HCT116 (cell line): ENCODE measurements around the gene DIAPH3. TPM values are rescaled to one million over a fixed set of nuclear protein-coding genes. Genes with fewer than 3 reads are reported as not detected.

Source experiments
- ATAC-seq: fragments of 200-7000 bp; cut with Tn5 transposase; 2 replicates; pipeline ENCODE4 v1.9.1; 2020; ENCODE audit warnings: mild to moderate bottlenecking, moderate library complexity
- BruUV-seq: library from RNA; stranded (reverse); fragments of 400-500 nt; replicated peaks from 2 replicates; lab custom pipeline; 2021; lab: Mats Ljungman, UMichigan
- CTCF ChIA-PET: fragments of 300-600 bp; sonication (Branson Sonifier 250); formaldehyde crosslinking; loops from one replicate; lab custom pipeline; 2021; ENCODE audit warnings: antibody characterized with exemption; lab: Charles Lee
- POLR2A ChIA-PET: fragments of 300-600, 350-600 bp; sonication (Branson Sonifier 250); formaldehyde crosslinking; loops from one replicate; lab custom pipeline; 2021; ENCODE audit warnings: antibody characterized with exemption; lab: Charles Lee
- RAD21 ChIA-PET, 2 experiments: fragments of 300-600 bp; sonication (Branson Sonifier 250); formaldehyde crosslinking; loops; one replicate each; lab custom pipeline; 2023; ENCODE audit warnings: low total read pairs in 2 of 2; ENCODE audit not compliant: uncharacterized antibody in 2 of 2, unreplicated experiment in 2 of 2, low non-redundant PET in 1 of 2; lab: Charles Lee
- DNase-seq: peaks from one replicate; pipeline ENCODE4 v3.0.0-alpha.2; 2010; ENCODE audit warnings: low read depth, low spot score
- H2AFZ ChIP-seq: fragments of 200-600 bp; shearing (Covaris generic), sonication (generic); 2 replicates; pipeline ENCODE4 v1.6.1; 2017; ENCODE audit warnings: low read depth, mixed run types, mixed read lengths, antibody characterized with exemption, low read length; ENCODE audit not compliant: poor library complexity, severe bottlenecking
- H3K27ac ChIP-seq: 2 replicates; pipeline ENCODE4 v1.5.1; 2012; ENCODE audit warnings: low read depth, low read length
- H3K27me3 ChIP-seq: fragments of 200-600 bp; sonication (generic); 2 replicates; pipeline ENCODE4 v1.6.1; 2016; ENCODE audit warnings: mixed run types, low read length, mixed read lengths; ENCODE audit not compliant: insufficient read depth
- H3K36me3 ChIP-seq, 2 experiments: fragments of 200-500 bp in 1 of 2; fragments of 200-600 bp in 1 of 2; sonication (Bioruptor generic) in 1 of 2; sonication (generic) in 1 of 2; 2 replicates each; pipeline versions ENCODE4 v1.5.1 to v1.6.1; 2014 to 2016; ENCODE audit warnings: low read length in 2 of 2, inconsistent platforms in 1 of 2, mixed read lengths in 1 of 2, mixed run types in 1 of 2; ENCODE audit not compliant: insufficient read depth in 2 of 2, control insufficient read depth in 1 of 2
- H3K4me1 ChIP-seq, 2 experiments: fragments of 200-600 bp in 1 of 2; sonication (generic) in 1 of 2; 2 replicates each; pipeline versions ENCODE4 v1.5.1 to v1.6.1; 2012 to 2017; ENCODE audit warnings: low read length in 2 of 2, inconsistent platforms in 1 of 2, mild to moderate bottlenecking in 1 of 2, mixed read lengths in 1 of 2, mixed run types in 1 of 2, moderate library complexity in 1 of 2; ENCODE audit not compliant: insufficient read depth in 2 of 2, control insufficient read depth in 1 of 2
- H3K4me2 ChIP-seq: fragments of 200-600 bp; sonication (generic); 2 replicates; pipeline ENCODE4 v1.6.1; 2017; ENCODE audit warnings: mixed run types, low read length, mixed read lengths
- H3K4me3 ChIP-seq, 2 experiments: fragments of 200-600 bp in 1 of 2; sonication (generic) in 1 of 2; replicated peaks in 1 of 2; 2 replicates each; pipeline ENCODE4 v1.5.1; 2011 to 2016; ENCODE audit warnings: low read length in 2 of 2, control low read depth in 1 of 2, low read depth in 1 of 2, mild to moderate bottlenecking in 1 of 2, mixed read lengths in 1 of 2, mixed run types in 1 of 2
- H3K79me2 ChIP-seq: fragments of 200-600 bp; sonication (generic); 2 replicates; pipeline ENCODE4 v1.6.1; 2017; ENCODE audit warnings: mild to moderate bottlenecking, mixed run types, low read length, moderate library complexity, mixed read lengths; ENCODE audit not compliant: insufficient read depth
- H3K9ac ChIP-seq: fragments of 200-600 bp; sonication (generic); 2 replicates; pipeline ENCODE4 v1.6.1; 2016; ENCODE audit warnings: low read length, mixed read lengths
- H3K9me2 ChIP-seq: fragments of 200-600 bp; sonication (generic), shearing (Covaris generic); 2 replicates; pipeline ENCODE4 v1.6.1; 2017; ENCODE audit warnings: mixed run types, mild to moderate bottlenecking, moderate library complexity; ENCODE audit not compliant: insufficient read depth
- H3K9me3 ChIP-seq, 2 experiments: fragments of 200-500 bp in 1 of 2; fragments of 200-600 bp in 1 of 2; sonication (Bioruptor generic) in 1 of 2; sonication (generic) in 1 of 2; 2 replicates each; pipeline ENCODE4 v1.6.1; 2014 to 2017; ENCODE audit warnings: low read length in 2 of 2, mixed read lengths in 2 of 2, inconsistent platforms in 1 of 2, low read depth in 1 of 2, mild to moderate bottlenecking in 1 of 2, mixed run types in 1 of 2, moderate library complexity in 1 of 2; ENCODE audit not compliant: control insufficient read depth in 1 of 2, insufficient read depth in 1 of 2
- H4K20me1 ChIP-seq: fragments of 200-600 bp; sonication (generic), shearing (Covaris generic); 2 replicates; pipeline ENCODE4 v1.6.1; 2017; ENCODE audit warnings: mixed run types, mild to moderate bottlenecking, moderate library complexity; ENCODE audit not compliant: insufficient read depth
- CBX3 ChIP-seq: IDR thresholded peaks from 2 replicates; pipeline ENCODE4 v1.6.1; 2012; ENCODE audit warnings: low read depth
- EGR1 ChIP-seq: IDR thresholded peaks from 2 replicates; pipeline ENCODE4 v1.6.1; 2012; ENCODE audit warnings: low read depth
- ELF1 ChIP-seq: IDR thresholded peaks from 2 replicates; pipeline ENCODE4 v1.6.1; 2012; ENCODE audit warnings: low read depth, borderline replicate concordance
- EZH2 ChIP-seq: fragments of 200-600 bp; sonication (generic); IDR thresholded peaks from 2 replicates; pipeline ENCODE4 v1.6.1; 2017; ENCODE audit warnings: antibody characterized with exemption, mixed run types
- EZH2phosphoT487 ChIP-seq: fragments of 200-600 bp; IDR thresholded peaks from 2 replicates; pipeline ENCODE4 v1.6.1; 2018; ENCODE audit warnings: antibody characterized with exemption, borderline replicate concordance
- FOSL1 ChIP-seq: IDR thresholded peaks from 2 replicates; pipeline ENCODE4 v1.6.1; 2012; ENCODE audit warnings: low read depth
- JUND ChIP-seq: IDR thresholded peaks from 2 replicates; pipeline ENCODE4 v1.6.1; 2012
- POLR2A ChIP-seq: IDR thresholded peaks from 2 replicates; pipeline ENCODE4 v1.7.0; 2011; ENCODE audit warnings: borderline replicate concordance; ENCODE audit not compliant: insufficient read depth, insufficient read length; ENCODE audit errors: extremely low read depth
- POLR2AphosphoS5 ChIP-seq: IDR thresholded peaks from 2 replicates; pipeline ENCODE4 v1.6.1; 2011; ENCODE audit warnings: mild to moderate bottlenecking, low read depth, low read length, moderate library complexity
- RAD21 ChIP-seq: IDR thresholded peaks from 2 replicates; pipeline ENCODE4 v1.6.1; 2012; ENCODE audit warnings: low read depth, mild to moderate bottlenecking
- SIN3A ChIP-seq: IDR thresholded peaks from 2 replicates; pipeline ENCODE4 v1.6.1; 2012; ENCODE audit warnings: low read depth
- SP1 ChIP-seq: IDR thresholded peaks from 2 replicates; pipeline ENCODE4 v1.6.1; 2012; ENCODE audit warnings: low read depth
- SRF ChIP-seq: IDR thresholded peaks from 2 replicates; pipeline ENCODE4 v1.6.1; 2012; ENCODE audit warnings: low read depth
- TCF7L2 ChIP-seq: IDR thresholded peaks from 2 replicates; pipeline ENCODE4 v1.7.0; 2011; ENCODE audit warnings: borderline replicate concordance, inconsistent platforms; ENCODE audit not compliant: insufficient read depth, insufficient read length; ENCODE audit errors: extremely low read depth
- YY1 ChIP-seq: IDR thresholded peaks from 2 replicates; pipeline ENCODE4 v1.6.1; 2011; ENCODE audit warnings: low read length, low read depth, moderate library complexity, mild to moderate bottlenecking; ENCODE audit not compliant: insufficient replicate concordance; ENCODE audit errors: extremely low read depth
- ZFX ChIP-seq: fragments of 450-650 bp; IDR thresholded peaks from 2 replicates; pipeline ENCODE4 v1.6.1; 2017
- ZNF274 ChIP-seq: fragments of 200-500 bp; sonication (Bioruptor generic); IDR thresholded peaks from 2 replicates; pipeline ENCODE4 v1.6.1; 2014; ENCODE audit warnings: mild to moderate bottlenecking, low read depth, low read length, inconsistent platforms
- intact Hi-C: fragments of 100-400 bp; cut with micrococcal nuclease; formaldehyde crosslinking; loops from 2 replicates; pipeline ENCODE4 v1.10.0; 2022
- total RNA-seq: library from RNA; stranded (reverse); gene quantifications from one replicate; pipeline ENCODE4 v1.2.1, GENCODE V29; 2021; ENCODE audit not compliant: unreplicated experiment
- TF ChIP-seq, protein P1 (sequence below), 3 experiments: fragments of 200-600 bp in 1 of 3; sonication (generic) in 1 of 3; IDR thresholded peaks in 2 of 3; conservative IDR thresholded peaks in 1 of 3; 2 replicates each; pipeline ENCODE4 v1.5.1; 2012 to 2017; ENCODE audit warnings: low read depth in 2 of 3, low read length in 2 of 3, antibody characterized with exemption in 1 of 3, borderline replicate concordance in 1 of 3, control low read depth in 1 of 3, mild to moderate bottlenecking in 1 of 3, mixed read lengths in 1 of 3, mixed run types in 1 of 3, moderate library complexity in 1 of 3; ENCODE audit not compliant: insufficient read depth in 1 of 3
- TF ChIP-seq, protein P2 (sequence below): IDR thresholded peaks from 2 replicates; pipeline ENCODE4 v1.6.1; 2012
- TF ChIP-seq, protein P3 (sequence below): IDR thresholded peaks from 2 replicates; pipeline ENCODE4 v1.6.1; 2011; ENCODE audit warnings: mild to moderate bottlenecking, low read length, moderate library complexity; ENCODE audit not compliant: insufficient replicate concordance; ENCODE audit errors: extremely low read depth

The DIAPH3 gene
- total RNA-seq, 1 experiment from 2014 or later, result 22.8 TPM

DNA sequence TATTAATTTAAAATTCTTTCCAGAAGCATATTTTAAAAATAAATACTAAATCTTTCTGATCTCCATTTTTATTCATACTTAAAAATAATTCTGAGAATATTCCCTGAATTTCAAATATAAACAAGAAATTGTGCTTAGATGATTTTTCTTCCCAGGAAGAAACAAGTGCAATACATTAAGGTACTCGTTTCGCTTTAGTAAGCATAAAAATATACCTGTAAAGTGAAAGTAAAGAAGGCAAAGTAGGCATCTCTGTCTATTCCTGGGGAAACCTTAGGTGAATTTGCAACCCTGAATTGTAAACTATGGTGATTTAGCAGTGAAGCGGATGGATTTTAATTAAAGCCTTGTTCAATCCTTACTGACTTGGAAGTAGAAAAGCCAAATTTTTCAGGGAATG lies 354.2 kb downstream of the DIAPH3 start:
- no peak overlapping the region for H3K9ac ChIP-seq
- BruUV-seq, result no TSS peak
- H3K27me3 ChIP-seq, result no peaks in the 10 kb centered on the region
- intact Hi-C loops, result no loop called here
- ChIA-PET RAD21 (no interaction called here), POLR2A (no interaction called here), CTCF (no interaction called here)
- H3K27ac ChIP-seq, result no peak overlapping the region
- H3K36me3 ChIP-seq, result no peaks in the 10 kb centered on the region; a peak in 1 of 4 replicates
- H3K4me2 ChIP-seq, result no peak overlapping the region
- no peaks in the 10 kb centered on the region for H3K4me1 ChIP-seq
- ATAC-seq (no peak), DNase-seq (no peak)
- no peaks in the 10 kb centered on the region for H3K9me3 ChIP-seq
- no peaks in the 10 kb centered on the region for H3K79me2 ChIP-seq
- no peak overlapping the region for H2AFZ ChIP-seq
- H4K20me1 ChIP-seq, result no peaks in the 10 kb centered on the region
- no peak overlapping the region for H3K4me3 ChIP-seq
- TF ChIP-seq, protein P1, sequence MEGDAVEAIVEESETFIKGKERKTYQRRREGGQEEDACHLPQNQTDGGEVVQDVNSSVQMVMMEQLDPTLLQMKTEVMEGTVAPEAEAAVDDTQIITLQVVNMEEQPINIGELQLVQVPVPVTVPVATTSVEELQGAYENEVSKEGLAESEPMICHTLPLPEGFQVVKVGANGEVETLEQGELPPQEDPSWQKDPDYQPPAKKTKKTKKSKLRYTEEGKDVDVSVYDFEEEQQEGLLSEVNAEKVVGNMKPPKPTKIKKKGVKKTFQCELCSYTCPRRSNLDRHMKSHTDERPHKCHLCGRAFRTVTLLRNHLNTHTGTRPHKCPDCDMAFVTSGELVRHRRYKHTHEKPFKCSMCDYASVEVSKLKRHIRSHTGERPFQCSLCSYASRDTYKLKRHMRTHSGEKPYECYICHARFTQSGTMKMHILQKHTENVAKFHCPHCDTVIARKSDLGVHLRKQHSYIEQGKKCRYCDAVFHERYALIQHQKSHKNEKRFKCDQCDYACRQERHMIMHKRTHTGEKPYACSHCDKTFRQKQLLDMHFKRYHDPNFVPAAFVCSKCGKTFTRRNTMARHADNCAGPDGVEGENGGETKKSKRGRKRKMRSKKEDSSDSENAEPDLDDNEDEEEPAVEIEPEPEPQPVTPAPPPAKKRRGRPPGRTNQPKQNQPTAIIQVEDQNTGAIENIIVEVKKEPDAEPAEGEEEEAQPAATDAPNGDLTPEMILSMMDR (IDR thresholded peaks at IDR 0.05 in 2 of 3, conservative IDR thresholded peaks at IDR 0.05 in 1 of 3; ENCODE audit: borderline replicate concordance in 1 of 3, insufficient read depth in 1 of 3, low read depth in 2 of 3, low read length in 2 of 3), result no peak
- TF ChIP-seq, protein P2, sequence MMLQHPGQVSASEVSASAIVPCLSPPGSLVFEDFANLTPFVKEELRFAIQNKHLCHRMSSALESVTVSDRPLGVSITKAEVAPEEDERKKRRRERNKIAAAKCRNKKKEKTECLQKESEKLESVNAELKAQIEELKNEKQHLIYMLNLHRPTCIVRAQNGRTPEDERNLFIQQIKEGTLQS, result no peak
- no peak for TF ChIP-seq POLR2AphosphoS5
- TF ChIP-seq EZH2phosphoT487, result no peak
- TF ChIP-seq POLR2A, result no peak
- no peak for TF ChIP-seq EZH2
- no peak for TF ChIP-seq SP1
- TF ChIP-seq ZFX, result no peak
- no peak for TF ChIP-seq SIN3A
- TF ChIP-seq YY1, result no peak
- TF ChIP-seq JUND, result no peak
- TF ChIP-seq SRF, result no peak
- TF ChIP-seq ELF1, result no peak
- TF ChIP-seq EGR1, result no peak
- TF ChIP-seq TCF7L2, result no peak
- TF ChIP-seq, protein P3, sequence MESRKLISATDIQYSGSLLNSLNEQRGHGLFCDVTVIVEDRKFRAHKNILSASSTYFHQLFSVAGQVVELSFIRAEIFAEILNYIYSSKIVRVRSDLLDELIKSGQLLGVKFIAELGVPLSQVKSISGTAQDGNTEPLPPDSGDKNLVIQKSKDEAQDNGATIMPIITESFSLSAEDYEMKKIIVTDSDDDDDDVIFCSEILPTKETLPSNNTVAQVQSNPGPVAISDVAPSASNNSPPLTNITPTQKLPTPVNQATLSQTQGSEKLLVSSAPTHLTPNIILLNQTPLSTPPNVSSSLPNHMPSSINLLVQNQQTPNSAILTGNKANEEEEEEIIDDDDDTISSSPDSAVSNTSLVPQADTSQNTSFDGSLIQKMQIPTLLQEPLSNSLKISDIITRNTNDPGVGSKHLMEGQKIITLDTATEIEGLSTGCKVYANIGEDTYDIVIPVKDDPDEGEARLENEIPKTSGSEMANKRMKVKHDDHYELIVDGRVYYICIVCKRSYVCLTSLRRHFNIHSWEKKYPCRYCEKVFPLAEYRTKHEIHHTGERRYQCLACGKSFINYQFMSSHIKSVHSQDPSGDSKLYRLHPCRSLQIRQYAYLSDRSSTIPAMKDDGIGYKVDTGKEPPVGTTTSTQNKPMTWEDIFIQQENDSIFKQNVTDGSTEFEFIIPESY, result no peak
- TF ChIP-seq RAD21, result no peak
- no peak for TF ChIP-seq FOSL1
- no peak for TF ChIP-seq ZNF274
- TF ChIP-seq CBX3, result no peak
- H3K9me2 ChIP-seq, result no peaks in the 10 kb centered on the region
